ENCODE data around the gene P2RY6.

Gene P2RY6

DNA sequence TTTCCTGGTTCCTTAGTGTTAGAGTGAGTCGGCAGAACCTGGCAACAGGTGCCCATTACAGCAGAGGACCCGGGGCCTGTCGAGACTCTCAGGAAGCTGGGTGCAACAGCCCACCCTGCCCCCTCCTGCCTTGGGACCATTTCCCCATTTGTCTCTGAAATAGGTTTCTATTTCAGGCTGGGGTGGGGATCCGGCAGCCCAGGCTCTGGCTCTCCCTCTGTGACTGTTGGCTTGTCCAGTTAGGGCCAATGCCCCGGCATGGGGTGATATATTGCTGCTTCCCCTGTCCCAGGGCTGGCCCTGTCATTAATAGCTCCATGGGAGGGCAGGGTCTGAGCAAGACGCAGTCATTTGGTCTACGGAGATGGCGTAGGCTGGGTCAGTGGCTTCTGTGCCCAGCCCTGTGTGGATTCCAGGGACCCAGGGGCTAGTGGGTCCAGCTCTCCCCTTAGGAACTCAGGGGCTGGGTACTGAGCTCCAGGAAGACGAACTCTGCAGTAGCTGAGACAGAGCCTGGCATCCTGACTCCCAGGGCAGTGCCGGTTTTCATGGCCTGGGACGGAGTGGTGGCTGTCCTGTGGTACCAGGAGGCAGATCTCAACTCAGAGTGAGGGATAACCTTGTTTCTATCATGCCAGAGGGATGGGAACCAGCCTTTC is 2.7 kb downstream of the P2RY6 start:
- TF ChIP-seq TEAD4 (IDR thresholded peaks at IDR 0.05) (no peak), NFIC (IDR thresholded peaks at IDR 0.05) (no peak), EGR1 (IDR thresholded peaks at IDR 0.05) (no peak), TAF1 (IDR thresholded peaks at IDR 0.05; ENCODE audit: low read depth) (no peak), EP300 (IDR thresholded peaks at IDR 0.05; ENCODE audit: borderline replicate concordance) (no peak), ZBTB7A (IDR thresholded peaks at IDR 0.05; ENCODE audit: low read depth) (no peak), CREB1 (IDR thresholded peaks at IDR 0.05; ENCODE audit: low read depth) (no peak), CEBPB (IDR thresholded peaks at IDR 0.05) (no peak), MAX (IDR thresholded peaks at IDR 0.05) (no peak), TCF12 (IDR thresholded peaks at IDR 0.05; ENCODE audit: low read depth) (no peak)
- TF ChIP-seq, protein P1, sequence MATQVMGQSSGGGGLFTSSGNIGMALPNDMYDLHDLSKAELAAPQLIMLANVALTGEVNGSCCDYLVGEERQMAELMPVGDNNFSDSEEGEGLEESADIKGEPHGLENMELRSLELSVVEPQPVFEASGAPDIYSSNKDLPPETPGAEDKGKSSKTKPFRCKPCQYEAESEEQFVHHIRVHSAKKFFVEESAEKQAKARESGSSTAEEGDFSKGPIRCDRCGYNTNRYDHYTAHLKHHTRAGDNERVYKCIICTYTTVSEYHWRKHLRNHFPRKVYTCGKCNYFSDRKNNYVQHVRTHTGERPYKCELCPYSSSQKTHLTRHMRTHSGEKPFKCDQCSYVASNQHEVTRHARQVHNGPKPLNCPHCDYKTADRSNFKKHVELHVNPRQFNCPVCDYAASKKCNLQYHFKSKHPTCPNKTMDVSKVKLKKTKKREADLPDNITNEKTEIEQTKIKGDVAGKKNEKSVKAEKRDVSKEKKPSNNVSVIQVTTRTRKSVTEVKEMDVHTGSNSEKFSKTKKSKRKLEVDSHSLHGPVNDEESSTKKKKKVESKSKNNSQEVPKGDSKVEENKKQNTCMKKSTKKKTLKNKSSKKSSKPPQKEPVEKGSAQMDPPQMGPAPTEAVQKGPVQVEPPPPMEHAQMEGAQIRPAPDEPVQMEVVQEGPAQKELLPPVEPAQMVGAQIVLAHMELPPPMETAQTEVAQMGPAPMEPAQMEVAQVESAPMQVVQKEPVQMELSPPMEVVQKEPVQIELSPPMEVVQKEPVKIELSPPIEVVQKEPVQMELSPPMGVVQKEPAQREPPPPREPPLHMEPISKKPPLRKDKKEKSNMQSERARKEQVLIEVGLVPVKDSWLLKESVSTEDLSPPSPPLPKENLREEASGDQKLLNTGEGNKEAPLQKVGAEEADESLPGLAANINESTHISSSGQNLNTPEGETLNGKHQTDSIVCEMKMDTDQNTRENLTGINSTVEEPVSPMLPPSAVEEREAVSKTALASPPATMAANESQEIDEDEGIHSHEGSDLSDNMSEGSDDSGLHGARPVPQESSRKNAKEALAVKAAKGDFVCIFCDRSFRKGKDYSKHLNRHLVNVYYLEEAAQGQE (IDR thresholded peaks at IDR 0.05; ENCODE audit: low read depth), result no peak

- no peak for TF ChIP-seq TEAD4 (IDR thresholded peaks at IDR 0.05)
- no peak for TF ChIP-seq CEBPB (IDR thresholded peaks at IDR 0.05)
- no peak for TF ChIP-seq MAX (IDR thresholded peaks at IDR 0.05)
- no peak for TF ChIP-seq ZBTB7A (IDR thresholded peaks at IDR 0.05; ENCODE audit: low read depth)
- TF ChIP-seq TCF12 (IDR thresholded peaks at IDR 0.05; ENCODE audit: low read depth), result no peak
Observed at GRCh38 chr11:73275381-73275750, 3.2 kb downstream of the P2RY6 start.

GRCh38 chr11:73277467-73277866 is 5.3 kb downstream of the P2RY6 start:
- no peak for TF ChIP-seq TCF12 (IDR thresholded peaks at IDR 0.05; ENCODE audit: low read depth)
- TF ChIP-seq RAD21 (IDR thresholded peaks at IDR 0.05; ENCODE audit: low read depth), result no peak
- no peak for TF ChIP-seq MAX (IDR thresholded peaks at IDR 0.05)
- no peak for TF ChIP-seq TAF1 (IDR thresholded peaks at IDR 0.05; ENCODE audit: low read depth)

DNA sequence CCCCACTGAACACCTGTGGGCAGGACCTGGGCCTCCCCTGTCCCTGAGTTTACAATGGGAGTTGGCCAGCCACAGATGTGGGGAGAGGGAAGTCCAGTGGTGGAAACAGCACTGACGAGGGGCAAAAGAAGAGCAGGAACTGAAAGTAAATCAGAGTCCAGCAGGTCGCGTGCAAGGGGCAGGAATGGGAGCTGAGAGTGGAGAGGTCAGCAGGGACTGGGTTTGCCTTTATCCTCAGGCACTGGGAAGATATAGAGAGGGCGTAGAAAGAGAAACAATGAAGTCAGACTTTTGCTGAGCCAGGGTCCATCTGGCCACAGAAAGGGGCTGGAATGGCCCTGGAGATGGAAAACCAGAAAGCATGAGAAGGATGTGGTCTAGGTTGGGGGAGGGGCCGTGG is 8.5 kb downstream of the P2RY6 start:
- TF ChIP-seq EGR1 (IDR thresholded peaks at IDR 0.05) (no peak), CEBPB (IDR thresholded peaks at IDR 0.05) (no peak)

- TF ChIP-seq NFIC (IDR thresholded peaks at IDR 0.05) (no peak), YY1 (IDR thresholded peaks at IDR 0.05; ENCODE audit: low read depth) (no peak), EP300 (IDR thresholded peaks at IDR 0.05; ENCODE audit: borderline replicate concordance) (no peak), ZBTB7A (IDR thresholded peaks at IDR 0.05; ENCODE audit: low read depth) (no peak), FOXM1 (IDR thresholded peaks at IDR 0.05; ENCODE audit: borderline replicate concordance, low read depth) (no peak), MAX (IDR thresholded peaks at IDR 0.05) (no peak), TEAD4 (IDR thresholded peaks at IDR 0.05) (no peak), CREB1 (IDR thresholded peaks at IDR 0.05; ENCODE audit: low read depth) (no peak), TCF12 (IDR thresholded peaks at IDR 0.05; ENCODE audit: low read depth) (no peak), RAD21 (IDR thresholded peaks at IDR 0.05; ENCODE audit: low read depth) (no peak), EGR1 (IDR thresholded peaks at IDR 0.05) (no peak), TAF1 (IDR thresholded peaks at IDR 0.05; ENCODE audit: low read depth) (no peak), CEBPB (IDR thresholded peaks at IDR 0.05) (no peak)
- TF ChIP-seq, protein P1 (IDR thresholded peaks at IDR 0.05; ENCODE audit: low read depth), result no peak
- TF ChIP-seq, protein P2, sequence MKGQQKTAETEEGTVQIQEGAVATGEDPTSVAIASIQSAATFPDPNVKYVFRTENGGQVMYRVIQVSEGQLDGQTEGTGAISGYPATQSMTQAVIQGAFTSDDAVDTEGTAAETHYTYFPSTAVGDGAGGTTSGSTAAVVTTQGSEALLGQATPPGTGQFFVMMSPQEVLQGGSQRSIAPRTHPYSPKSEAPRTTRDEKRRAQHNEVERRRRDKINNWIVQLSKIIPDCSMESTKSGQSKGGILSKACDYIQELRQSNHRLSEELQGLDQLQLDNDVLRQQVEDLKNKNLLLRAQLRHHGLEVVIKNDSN (IDR thresholded peaks at IDR 0.05), result no peak
Observed at GRCh38 chr11:73281201-73281741, 9.1 kb downstream of the P2RY6 start.

GRCh38 chr11:73281796-73282660 is 9.9 kb downstream of the P2RY6 start:
- TF ChIP-seq MAX (IDR thresholded peaks at IDR 0.05) (no peak), YY1 (IDR thresholded peaks at IDR 0.05; ENCODE audit: low read depth) (no peak), RAD21 (IDR thresholded peaks at IDR 0.05; ENCODE audit: low read depth) (no peak), TCF12 (IDR thresholded peaks at IDR 0.05; ENCODE audit: low read depth) (no peak), TAF1 (IDR thresholded peaks at IDR 0.05; ENCODE audit: low read depth) (no peak), CREB1 (IDR thresholded peaks at IDR 0.05; ENCODE audit: low read depth) (no peak)
- TF ChIP-seq, protein P2 (IDR thresholded peaks at IDR 0.05), result no peak

Measured in Ishikawa (cell line).